KMS-11 (cell line): ENCODE measurements around the gene CITED2.

Source experiments
- H2AFZ ChIP-seq: fragments of 200-600 bp; sonication (generic); 2 replicates; pipeline ENCODE4 v1.6.1; 2016; ENCODE audit warnings: antibody characterized with exemption, mixed run types, low read depth
- H3K27ac ChIP-seq: fragments of 200-600 bp; sonication (generic); 2 replicates; pipeline ENCODE4 v1.6.1; 2016; ENCODE audit warnings: mild to moderate bottlenecking, mixed run types
- H3K27me3 ChIP-seq: fragments of 200-600 bp; sonication (generic); 2 replicates; pipeline ENCODE4 v1.6.1; 2017; ENCODE audit warnings: mild to moderate bottlenecking, low read depth, mixed run types, moderate library complexity; ENCODE audit not compliant: insufficient read depth
- H3K36me3 ChIP-seq: fragments of 200-600 bp; sonication (generic); 2 replicates; pipeline ENCODE4 v1.6.1; 2017; ENCODE audit warnings: mild to moderate bottlenecking, mixed run types; ENCODE audit not compliant: insufficient read depth
- H3K4me1 ChIP-seq: fragments of 200-600 bp; sonication (generic); 2 replicates; pipeline ENCODE4 v1.6.1; 2016; ENCODE audit warnings: mild to moderate bottlenecking, low read depth, mixed run types; ENCODE audit not compliant: poor library complexity, severe bottlenecking
- H3K4me2 ChIP-seq: fragments of 200-600 bp; sonication (generic); 2 replicates; pipeline ENCODE4 v1.7.0; 2016; ENCODE audit warnings: mild to moderate bottlenecking, mixed run types
- H3K4me3 ChIP-seq: fragments of 200-600 bp; sonication (generic); IDR thresholded peaks from 2 replicates; pipeline ENCODE4 v1.6.1; 2017; ENCODE audit warnings: low read depth, low read length, mixed read lengths; ENCODE audit not compliant: insufficient read depth
- H3K79me2 ChIP-seq: fragments of 200-600 bp; sonication (generic); 2 replicates; pipeline ENCODE4 v1.6.1; 2016; ENCODE audit warnings: low read depth, mixed run types; ENCODE audit not compliant: insufficient read depth
- H3K9ac ChIP-seq: fragments of 200-600 bp; sonication (generic); 2 replicates; pipeline ENCODE4 v1.6.1; 2016; ENCODE audit warnings: mild to moderate bottlenecking, mixed run types
- H4K20me1 ChIP-seq: fragments of 200-600 bp; sonication (generic); 2 replicates; pipeline ENCODE4 v1.6.1; 2016; ENCODE audit warnings: mild to moderate bottlenecking, mixed run types; ENCODE audit not compliant: insufficient read depth
- TF ChIP-seq, protein P1 (sequence below): fragments of 200-600 bp; sonication (generic); conservative IDR thresholded peaks from 2 replicates; pipeline ENCODE4 v1.6.1; 2017; ENCODE audit warnings: low read depth, mild to moderate bottlenecking, antibody characterized with exemption, low read length, moderate library complexity, mixed read lengths

The CITED2 gene

GRCh38 chr6:139395371-139395770, 20.9 kb upstream of the CITED2 start:
- Histone ChIP-seq H4K20me1 (no peaks in the 10 kb centered on the region), H3K4me3 (no peak overlapping the region), H3K4me1 (no peaks in the 10 kb centered on the region), H3K27ac (no peak overlapping the region), H3K27me3 (no peaks in the 10 kb centered on the region), H3K36me3 (no peaks in the 10 kb centered on the region), H2AFZ (no peak overlapping the region), H3K79me2 (no peaks in the 10 kb centered on the region), H3K9ac (no peak overlapping the region), H3K4me2 (no peak overlapping the region)
- TF ChIP-seq, protein P1, sequence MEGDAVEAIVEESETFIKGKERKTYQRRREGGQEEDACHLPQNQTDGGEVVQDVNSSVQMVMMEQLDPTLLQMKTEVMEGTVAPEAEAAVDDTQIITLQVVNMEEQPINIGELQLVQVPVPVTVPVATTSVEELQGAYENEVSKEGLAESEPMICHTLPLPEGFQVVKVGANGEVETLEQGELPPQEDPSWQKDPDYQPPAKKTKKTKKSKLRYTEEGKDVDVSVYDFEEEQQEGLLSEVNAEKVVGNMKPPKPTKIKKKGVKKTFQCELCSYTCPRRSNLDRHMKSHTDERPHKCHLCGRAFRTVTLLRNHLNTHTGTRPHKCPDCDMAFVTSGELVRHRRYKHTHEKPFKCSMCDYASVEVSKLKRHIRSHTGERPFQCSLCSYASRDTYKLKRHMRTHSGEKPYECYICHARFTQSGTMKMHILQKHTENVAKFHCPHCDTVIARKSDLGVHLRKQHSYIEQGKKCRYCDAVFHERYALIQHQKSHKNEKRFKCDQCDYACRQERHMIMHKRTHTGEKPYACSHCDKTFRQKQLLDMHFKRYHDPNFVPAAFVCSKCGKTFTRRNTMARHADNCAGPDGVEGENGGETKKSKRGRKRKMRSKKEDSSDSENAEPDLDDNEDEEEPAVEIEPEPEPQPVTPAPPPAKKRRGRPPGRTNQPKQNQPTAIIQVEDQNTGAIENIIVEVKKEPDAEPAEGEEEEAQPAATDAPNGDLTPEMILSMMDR: no peak

DNA sequence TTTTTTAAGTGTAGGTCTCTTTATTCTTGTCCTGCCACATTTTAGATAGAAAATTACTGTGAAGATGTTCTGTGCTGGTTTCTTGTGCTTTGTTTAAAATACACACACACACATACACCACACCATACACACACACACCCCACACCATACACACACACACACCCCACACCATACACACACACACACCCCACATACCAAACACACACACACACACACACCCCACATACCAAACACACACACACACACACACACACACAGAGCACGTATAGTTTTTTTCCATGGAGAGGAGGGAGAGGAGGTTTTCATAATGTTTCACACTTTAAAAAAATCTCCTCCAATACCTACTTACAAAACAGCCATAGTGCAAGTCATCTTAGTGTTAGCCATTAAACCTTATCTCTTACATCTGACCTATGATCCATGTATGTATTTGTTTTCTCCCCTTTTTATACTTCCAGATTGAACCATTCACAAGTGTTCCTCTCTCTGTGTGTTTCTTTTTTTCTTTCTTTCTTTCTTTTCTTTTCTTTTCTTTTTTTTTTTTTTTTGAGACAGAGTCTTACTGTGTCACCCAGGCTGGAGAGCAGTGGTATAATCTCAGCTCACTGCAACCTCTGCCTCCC, 19.7 kb upstream of the CITED2 start:
- Histone ChIP-seq H3K36me3 (no peaks in the 10 kb centered on the region), H2AFZ (no peak overlapping the region), H3K4me3 (no peak overlapping the region), H3K9ac (no peak overlapping the region), H3K4me1 (no peaks in the 10 kb centered on the region), H4K20me1 (no peaks in the 10 kb centered on the region), H3K27me3 (no peaks in the 10 kb centered on the region), H3K27ac (no peak overlapping the region), H3K79me2 (no peaks in the 10 kb centered on the region), H3K4me2 (no peak overlapping the region)
- TF ChIP-seq, protein P1: no peak

- no peaks in the 10 kb centered on the region for H3K4me1 ChIP-seq
- H3K79me2 ChIP-seq: no peaks in the 10 kb centered on the region
- H3K4me3 ChIP-seq: no peak overlapping the region
- H3K27me3 ChIP-seq: no peaks in the 10 kb centered on the region
- no peak overlapping the region for H2AFZ ChIP-seq
- no peak overlapping the region for H3K9ac ChIP-seq
- no peaks in the 10 kb centered on the region for H3K36me3 ChIP-seq
- TF ChIP-seq, protein P1: no peak
- no peaks in the 10 kb centered on the region for H4K20me1 ChIP-seq
- no peak overlapping the region for H3K27ac ChIP-seq
- no peak overlapping the region for H3K4me2 ChIP-seq
Observed at GRCh38 chr6:139392794-139393193, 18.3 kb upstream of the CITED2 start.

DNA sequence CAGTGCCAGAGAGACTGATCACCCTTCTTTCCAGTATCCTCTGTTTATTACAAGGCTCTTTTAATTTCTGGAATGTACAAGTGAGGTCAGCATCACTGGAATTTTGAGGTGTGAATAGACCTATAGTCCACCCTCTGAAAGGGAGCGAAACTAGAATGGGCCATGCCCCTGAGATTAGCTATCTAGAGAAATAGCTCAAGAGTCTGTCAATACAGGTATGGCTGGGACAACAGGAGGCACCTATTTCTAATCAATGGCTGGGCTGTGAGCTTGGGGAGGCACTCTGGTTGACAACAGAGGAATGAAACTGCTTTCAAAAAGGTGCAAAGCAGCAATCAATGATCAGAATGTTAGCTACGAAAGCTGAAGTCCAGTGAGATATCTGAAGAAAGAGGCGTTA, 17.3 kb upstream of the CITED2 start:
- TF ChIP-seq, protein P1: no peak
- Histone ChIP-seq H3K27ac (no peak overlapping the region), H3K4me3 (no peak overlapping the region), H3K9ac (no peak overlapping the region), H3K4me1 (no peaks in the 10 kb centered on the region), H3K4me2 (no peak overlapping the region), H3K79me2 (no peaks in the 10 kb centered on the region), H2AFZ (no peak overlapping the region), H4K20me1 (no peaks in the 10 kb centered on the region), H3K36me3 (no peaks in the 10 kb centered on the region), H3K27me3 (no peaks in the 10 kb centered on the region)
